ENCODE results near the gene NPAS2. TPM values are rescaled to one million over a fixed set of nuclear protein-coding genes. Genes with fewer than 3 reads are reported as not detected.

The NPAS2 gene
- polyA plus RNA-seq, 1 donor (not counting 4 experiments of a cell fraction or from before 2014, with no cell fraction given), result 17.7 TPM

- Histone ChIP-seq H3K9ac (ENCODE audit: control insufficient read depth, extremely low read depth, insufficient read depth, low read length) (peak overlapping the region; percentile 98), H3K4me3 (ENCODE audit: control insufficient read depth in 2 of 3, extremely low read depth in 1 of 3, insufficient read depth in 2 of 3, low read depth in 1 of 3, low read length in 3 of 3) (peak overlapping the region; percentile 78 to 92 (median 91)), H2AFZ (ENCODE audit: control insufficient read depth, low read length) (no peak overlapping the region), H4K20me1 (ENCODE audit: control insufficient read depth, extremely low read depth, insufficient read depth, low read length) (peaks cover 16% of the 10 kb centered on the region), H3K4me2 (ENCODE audit: control insufficient read depth, extremely low read depth, insufficient read depth, low read depth, low read length) (peak overlapping the region; percentile 88), H3K36me3 (ENCODE audit: control insufficient read depth in 2 of 2, extremely low read depth in 1 of 2, insufficient read depth in 2 of 2, low read length in 2 of 2) (peaks cover 20 to 42% of the 10 kb centered on the region in 2 experiments), H3K9me1 (ENCODE audit: control insufficient read depth, extremely low read depth, insufficient read depth, low read length) (peaks cover 2% of the 10 kb centered on the region), H3K27ac (ENCODE audit: control insufficient read depth, insufficient read depth, low read length) (peak overlapping the region; percentile 90), H3K4me1 (ENCODE audit: control insufficient read depth, extremely low read depth, insufficient read depth, low read length) (peaks cover 23% of the 10 kb centered on the region), H3K79me2 (ENCODE audit: control insufficient read depth, insufficient read depth, low read length) (peaks cover 49% of the 10 kb centered on the region), H3K27me3 (ENCODE audit: control insufficient read depth, extremely low read depth, insufficient read depth, low read length) (no peaks in the 10 kb centered on the region), H3K9me3 (ENCODE audit: control insufficient read depth, low read depth, low read length) (no peaks in the 10 kb centered on the region)
- DNase-seq (ENCODE audit: low read depth, low spot score) (no peak), FAIRE-seq (no peak)
- no peak for TF ChIP-seq EZH2 (IDR thresholded peaks at IDR 0.05; ENCODE audit: low read length)
- TF ChIP-seq CTCF (optimal IDR thresholded peaks at IDR 0.05 in 1 of 3, IDR thresholded peaks at IDR 0.05 in 1 of 3, conservative IDR thresholded peaks at IDR 0.05 in 1 of 3; ENCODE audit: extremely low read depth in 1 of 3, insufficient read depth in 2 of 3, low read length in 3 of 3), result no peak
- dilution Hi-C loops (cut with MboI; ENCODE audit: extremely low pct_ligation_motif_present, low sequenced_read_pairs), result no loop called here
Observed at GRCh38 chr2:101002562-101003277, 182.8 kb downstream of the NPAS2 start.

- Histone ChIP-seq H3K9me3 (ENCODE audit: control insufficient read depth, low read depth, low read length) (no peaks in the 10 kb centered on the region), H3K4me1 (ENCODE audit: control insufficient read depth, extremely low read depth, insufficient read depth, low read length) (peaks cover 23% of the 10 kb centered on the region), H3K4me3 (ENCODE audit: control insufficient read depth in 2 of 3, extremely low read depth in 1 of 3, insufficient read depth in 2 of 3, low read depth in 1 of 3, low read length in 3 of 3) (peak overlapping the region; percentile 78 to 92 (median 91)), H3K36me3 (ENCODE audit: control insufficient read depth in 2 of 2, extremely low read depth in 1 of 2, insufficient read depth in 2 of 2, low read length in 2 of 2) (peaks cover 22 to 48% of the 10 kb centered on the region in 2 experiments), H3K79me2 (ENCODE audit: control insufficient read depth, insufficient read depth, low read length) (peaks cover 49% of the 10 kb centered on the region), H3K4me2 (ENCODE audit: control insufficient read depth, extremely low read depth, insufficient read depth, low read depth, low read length) (peak overlapping the region; percentile 88), H3K27me3 (ENCODE audit: control insufficient read depth, extremely low read depth, insufficient read depth, low read length) (no peaks in the 10 kb centered on the region), H2AFZ (ENCODE audit: control insufficient read depth, low read length) (no peak overlapping the region), H3K9me1 (ENCODE audit: control insufficient read depth, extremely low read depth, insufficient read depth, low read length) (peaks cover 2% of the 10 kb centered on the region), H4K20me1 (ENCODE audit: control insufficient read depth, extremely low read depth, insufficient read depth, low read length) (peaks cover 19% of the 10 kb centered on the region), H3K9ac (ENCODE audit: control insufficient read depth, extremely low read depth, insufficient read depth, low read length) (peak overlapping the region; percentile 98), H3K27ac (ENCODE audit: control insufficient read depth, insufficient read depth, low read length) (peak overlapping the region; percentile 90)
- FAIRE-seq, result no peak
- TF ChIP-seq CTCF (optimal IDR thresholded peaks at IDR 0.05 in 1 of 3, IDR thresholded peaks at IDR 0.05 in 1 of 3, conservative IDR thresholded peaks at IDR 0.05 in 1 of 3; ENCODE audit: extremely low read depth in 1 of 3, insufficient read depth in 2 of 3, low read length in 3 of 3) (no peak), EZH2 (IDR thresholded peaks at IDR 0.05; ENCODE audit: low read length) (no peak)
- DNase-seq (ENCODE audit: low read depth, low spot score), result no peak
- dilution Hi-C loops (cut with MboI; ENCODE audit: extremely low pct_ligation_motif_present, low sequenced_read_pairs), result no loop called here
Observed at GRCh38 chr2:101003278-101003775, 183.4 kb downstream of the NPAS2 start.

Measured in keratinocyte (primary cell).